ENCODE data around the gene TSEN2.
"Not testable (repeated sequence)": the region's sequence is repeated elsewhere in the genome, so short reads cannot be mapped to it uniquely, and the experiment has no call there.

Gene TSEN2

GRCh38 chr3:12484198-12484982 is at the start of gene TSEN2:
Gene TSEN2 (plus strand): TSS chr3:12484480. CDS start chr3:12489801, 5,321 bp downstream.
- in situ Hi-C loops (cut with MboI; ENCODE audit: low sequenced_read_pairs): no loop called here

GRCh38 chr3:12436514-12437220 is 47.6 kb upstream of the TSEN2 start:
- in situ Hi-C loops (cut with MboI; ENCODE audit: low sequenced_read_pairs): no loop called here

GRCh38 chr3:12437221-12437605 is 47.1 kb upstream of the TSEN2 start:
- in situ Hi-C loops (cut with MboI; ENCODE audit: low sequenced_read_pairs): no loop called here

GRCh38 chr3:12437861-12438260 is 46.4 kb upstream of the TSEN2 start:
- in situ Hi-C loops (cut with MboI; ENCODE audit: low sequenced_read_pairs): no loop called here

GRCh38 chr3:12438318-12438717 is 46.0 kb upstream of the TSEN2 start:
- in situ Hi-C loops (cut with MboI; ENCODE audit: low sequenced_read_pairs): no loop called here

GRCh38 chr3:12439161-12439940 is 44.9 kb upstream of the TSEN2 start:
- in situ Hi-C loops (cut with MboI; ENCODE audit: low sequenced_read_pairs): no loop called here

GRCh38 chr3:12440927-12441714 is 43.2 kb upstream of the TSEN2 start:
- in situ Hi-C loops (cut with MboI; ENCODE audit: low sequenced_read_pairs): no loop called here

- in situ Hi-C loops (cut with MboI; ENCODE audit: low sequenced_read_pairs): no loop called here
Measured at GRCh38 chr3:12442654-12443501, 41.4 kb upstream of the TSEN2 start.

- in situ Hi-C loops (cut with MboI; ENCODE audit: low sequenced_read_pairs): no loop called here
Measured at GRCh38 chr3:12443781-12444522, 40.3 kb upstream of the TSEN2 start.

GRCh38 chr3:12444582-12445471 is 39.5 kb upstream of the TSEN2 start:
- in situ Hi-C loops (cut with MboI; ENCODE audit: low sequenced_read_pairs): no loop called here

GRCh38 chr3:12445523-12446240 is 38.6 kb upstream of the TSEN2 start:
- in situ Hi-C loops (cut with MboI; ENCODE audit: low sequenced_read_pairs): no loop called here

- in situ Hi-C loops (cut with MboI; ENCODE audit: low sequenced_read_pairs): no loop called here
Measured at GRCh38 chr3:12446298-12446697, 38.0 kb upstream of the TSEN2 start.

GRCh38 chr3:12447075-12447474 is 37.2 kb upstream of the TSEN2 start:
- in situ Hi-C loops (cut with MboI; ENCODE audit: low sequenced_read_pairs): no loop called here

GRCh38 chr3:12448404-12449202 is 35.7 kb upstream of the TSEN2 start:
- in situ Hi-C loops (cut with MboI; ENCODE audit: low sequenced_read_pairs): not testable (repeated sequence)

- in situ Hi-C loops (cut with MboI; ENCODE audit: low sequenced_read_pairs): no loop called here
Measured at GRCh38 chr3:12449889-12450682, 34.2 kb upstream of the TSEN2 start.

GRCh38 chr3:12451481-12451880 is 32.8 kb upstream of the TSEN2 start:
- in situ Hi-C loops (cut with MboI; ENCODE audit: low sequenced_read_pairs): no loop called here

All from HL-60/S4 treated with retinoic acid at 250 ng/mL for 4 days and 3 days (cell line).